Gastroesophageal sphincter (tissue), 3 donors: Measurements from ENCODE around the gene MPND.

Experiments used
- CTCF ChIP-seq, 4 experiments: fragments of 200-600 bp in 2 of 4; fragments of 450-650 bp in 2 of 4; sonication (generic) in 1 of 4; IDR thresholded peaks; one replicate each; pipeline ENCODE4 v1.5.1; 2017 to 2019; ENCODE audit warnings: antibody characterized with exemption in 4 of 4, mild to moderate bottlenecking in 2 of 4, moderate library complexity in 2 of 4
- POLR2A ChIP-seq, 2 donors: fragments of 450-650 bp; IDR thresholded peaks; one replicate each; pipeline ENCODE4 v1.6.1; 2017; ENCODE audit warnings: antibody characterized with exemption in 2 of 2, mild to moderate bottlenecking in 2 of 2, moderate library complexity in 1 of 2
- POLR2AphosphoS5 ChIP-seq: sonication (generic); formaldehyde crosslinking; IDR thresholded peaks from one replicate; pipeline ENCODE4 v1.6.1; 2017; ENCODE audit warnings: antibody characterized with exemption

- no peak for TF ChIP-seq CTCF (IDR thresholded peaks at IDR 0.05)
- no peak for TF ChIP-seq POLR2AphosphoS5
- no peak for TF ChIP-seq POLR2A (IDR thresholded peaks at IDR 0.05)
Measured at GRCh38 chr19:4370418-4371041, 27.2 kb downstream of the MPND start.
